GM19025 (cell line): ENCODE data around the gene CTNND1.
"Not testable (repeated sequence)": the region's sequence is repeated elsewhere in the genome, so short reads cannot be mapped to it uniquely, and the experiment has no call there.

Source experiments
- ATAC-seq: cut with Tn5 transposase; IDR thresholded peaks from one replicate; pipeline ENCODE4 v1.9.1; 2021; ENCODE audit warnings: mild to moderate bottlenecking, low read depth, moderate library complexity; ENCODE audit not compliant: unreplicated experiment

The CTNND1 gene

GRCh38 chr11:57761301-57762234, at the start of gene CTNND1:
CTNND1 (plus strand) TSS chr11:57761802; CDS start chr11:57791479, 29,677 bp downstream.
- peak; percentile 74 for ATAC-seq

GRCh38 chr11:57712256-57713150, 49.1 kb upstream of the CTNND1 start, which contains the start of gene TMX2:
TMX2 (plus strand) TSS chr11:57712593; CDS start chr11:57712619, 26 bp downstream.
- ATAC-seq = peak; percentile 90

GRCh38 chr11:57713835-57714234, 47.8 kb upstream of the CTNND1 start:
- no peak for ATAC-seq

GRCh38 chr11:57716726-57717125, 44.9 kb upstream of the CTNND1 start:
- not testable (repeated sequence) for ATAC-seq

- ATAC-seq = no peak
These were observed 34.4 kb upstream of the CTNND1 start for GRCh38 chr11:57727185-57727584.

- ATAC-seq = no peak
These were observed 32.8 kb upstream of the CTNND1 start for GRCh38 chr11:57728829-57729228.

- ATAC-seq = no peak
These were observed 32.1 kb upstream of the CTNND1 start for GRCh38 chr11:57729479-57729878.

GRCh38 chr11:57732661-57733060, 28.9 kb upstream of the CTNND1 start:
- no peak for ATAC-seq

- ATAC-seq = no peak
These were observed 25.8 kb upstream of the CTNND1 start for GRCh38 chr11:57735619-57736298.

- ATAC-seq = peak; percentile 90
These were observed 20.2 kb upstream of the CTNND1 start, which contains the start of gene SELENOH for GRCh38 chr11:57741132-57742086. SELENOH (plus strand) TSS chr11:57741491; CDS start chr11:57741596, 105 bp downstream.

GRCh38 chr11:57742087-57742452, 19.5 kb upstream of the CTNND1 start:
- ATAC-seq = no peak

GRCh38 chr11:57744357-57744756, 17.2 kb upstream of the CTNND1 start:
- ATAC-seq = no peak

- ATAC-seq = no peak
These were observed 16.4 kb upstream of the CTNND1 start for GRCh38 chr11:57745206-57745605.

- ATAC-seq = no peak
These were observed 14.7 kb upstream of the CTNND1 start for GRCh38 chr11:57746920-57747319.

- no peak for ATAC-seq
These were observed 10.4 kb upstream of the CTNND1 start for GRCh38 chr11:57751176-57751575.

GRCh38 chr11:57751676-57752253, 9.8 kb upstream of the CTNND1 start, which contains the start of gene BTBD18:
BTBD18 (minus strand) TSS chr11:57751819; CDS start chr11:57751188, 631 bp downstream.
- no peak for ATAC-seq

- no peak for ATAC-seq
These were observed 8.6 kb upstream of the CTNND1 start for GRCh38 chr11:57752954-57753353.

GRCh38 chr11:57758174-57758573, 3.4 kb upstream of the CTNND1 start:
- ATAC-seq = no peak
